Neural cell (in vitro differentiated cells): Measurements from ENCODE around the gene AMPH. TPM values are rescaled to one million over a fixed set of nuclear protein-coding genes. Genes with fewer than 3 reads are reported as not detected.

Source experiments
- H2AFZ ChIP-seq: fragments of 200-600, 300-800 bp; sonication (generic), shearing (Covaris generic); 2 replicates; pipeline ENCODE4 v1.6.0; 2014; ENCODE audit warnings: low read depth, mild to moderate bottlenecking, antibody characterized with exemption, low read length, moderate library complexity
- H3F3A ChIP-seq: fragments of 200-600 bp; shearing (Covaris generic); 2 replicates; pipeline ENCODE4 v1.6.1; 2016; ENCODE audit warnings: mild to moderate bottlenecking, moderate library complexity, mixed read lengths, antibody characterized with exemption, low read length; ENCODE audit not compliant: insufficient read depth, poor library complexity, severe bottlenecking
- H3K27ac ChIP-seq: fragments of 200-600, 300-800 bp; sonication (generic), shearing (Covaris generic); 2 replicates; pipeline ENCODE4 v1.5.1; 2014; ENCODE audit warnings: mild to moderate bottlenecking, low read length, moderate library complexity
- H3K27me3 ChIP-seq: fragments of 300-800, 200-600 bp; sonication (generic), shearing (Covaris generic); 2 replicates; pipeline ENCODE4 v1.6.0; 2014; ENCODE audit warnings: mild to moderate bottlenecking, low read depth, low read length, moderate library complexity; ENCODE audit not compliant: insufficient read depth
- H3K36me3 ChIP-seq: fragments of 300-800, 200-600 bp; sonication (generic), shearing (Covaris generic); 2 replicates; pipeline ENCODE4 v1.5.1; 2014; ENCODE audit warnings: mild to moderate bottlenecking, antibody characterized with exemption, low read length, moderate library complexity; ENCODE audit not compliant: insufficient read depth
- H3K4me2 ChIP-seq: fragments of 300-800, 200-600 bp; sonication (generic), shearing (Covaris generic); 2 replicates; pipeline ENCODE4 v1.6.0; 2014; ENCODE audit warnings: mild to moderate bottlenecking, low read length
- H3K4me3 ChIP-seq: fragments of 300-800, 200-600 bp; sonication (generic), shearing (Covaris generic); 2 replicates; pipeline ENCODE4 v1.5.1; 2014; ENCODE audit warnings: mild to moderate bottlenecking, low read length, moderate library complexity
- H3K79me2 ChIP-seq: fragments of 200-600 bp; shearing (Covaris generic); replicated peaks from 2 replicates; pipeline ENCODE4 v1.6.0; 2014; ENCODE audit warnings: mild to moderate bottlenecking, low read length, moderate library complexity; ENCODE audit not compliant: insufficient read depth
- H3K9ac ChIP-seq: fragments of 300-800, 200-600 bp; sonication (generic), shearing (Covaris generic); 2 replicates; pipeline ENCODE4 v1.6.1; 2016; ENCODE audit warnings: mild to moderate bottlenecking, low read length, mixed read lengths
- H3K9me2 ChIP-seq: fragments of 200-600 bp; shearing (Covaris generic); 2 replicates; pipeline ENCODE4 v1.6.1; 2016; ENCODE audit warnings: mild to moderate bottlenecking, low read length, mixed read lengths; ENCODE audit not compliant: insufficient read depth
- H3K9me3 ChIP-seq: fragments of 200-600, 300-800 bp; sonication (generic), shearing (Covaris generic); 2 replicates; pipeline ENCODE4 v1.6.1; 2016; ENCODE audit warnings: mild to moderate bottlenecking, mixed run types, low read length, moderate library complexity, mixed read lengths
- H4K20me1 ChIP-seq: fragments of 200-600 bp; shearing (Covaris generic); 2 replicates; pipeline ENCODE4 v1.6.1; 2016; ENCODE audit warnings: mild to moderate bottlenecking, mixed run types; ENCODE audit not compliant: insufficient read depth
- CTCF ChIP-seq: fragments of 450-650 bp; IDR thresholded peaks from 2 replicates; pipeline ENCODE4 v1.5.1; 2014; ENCODE audit warnings: antibody characterized with exemption, mild to moderate bottlenecking, moderate library complexity; ENCODE audit not compliant: poor library complexity, severe bottlenecking
- EP300 ChIP-seq: fragments of 450-650 bp; conservative IDR thresholded peaks from 2 replicates; pipeline ENCODE4 v1.6.1; 2014; ENCODE audit warnings: antibody characterized with exemption, mild to moderate bottlenecking, moderate library complexity; ENCODE audit not compliant: poor library complexity, severe bottlenecking
- EZH2 ChIP-seq: fragments of 200-600, 300-800 bp; shearing (Covaris generic), sonication (generic); IDR thresholded peaks from 2 replicates; pipeline ENCODE4 v1.6.1; 2014; ENCODE audit warnings: antibody characterized with exemption, low read length, borderline replicate concordance, mild to moderate bottlenecking; ENCODE audit not compliant: insufficient read depth, poor library complexity, severe bottlenecking
- MXI1 ChIP-seq: fragments of 450-650 bp; conservative IDR thresholded peaks from 2 replicates; pipeline ENCODE4 v1.6.1; 2014; ENCODE audit warnings: antibody characterized with exemption, mild to moderate bottlenecking; ENCODE audit not compliant: poor library complexity, severe bottlenecking
- POLR2AphosphoS5 ChIP-seq: IDR thresholded peaks from 2 replicates; pipeline ENCODE4 v1.6.1; 2012
- RAD21 ChIP-seq: fragments of 450-650 bp; conservative IDR thresholded peaks from 2 replicates; pipeline ENCODE4 v1.6.1; 2014; ENCODE audit warnings: antibody characterized with exemption, mild to moderate bottlenecking, moderate library complexity
- SMC3 ChIP-seq: fragments of 450-650 bp; conservative IDR thresholded peaks from 2 replicates; pipeline ENCODE4 v1.6.1; 2014; ENCODE audit warnings: antibody characterized with exemption, mild to moderate bottlenecking, moderate library complexity; ENCODE audit not compliant: poor library complexity
- TAF1 ChIP-seq: IDR thresholded peaks from 2 replicates; pipeline ENCODE4 v1.6.1; 2012; ENCODE audit warnings: low read depth
- polyA plus RNA-seq: library from polyadenylated mRNA; depleted of rRNA; stranded (reverse); fragments of >200 nt; gene quantifications from 2 replicates; pipeline ENCODE4 v1.2.3, GENCODE V29; 2014
- TF ChIP-seq, protein P1 (sequence below): IDR thresholded peaks from 2 replicates; pipeline ENCODE4 v1.6.1; 2012; ENCODE audit warnings: borderline replicate concordance

AMPH gene
- polyA plus RNA-seq, 1 donor from 2014 or later: 33.7 TPM

DNA sequence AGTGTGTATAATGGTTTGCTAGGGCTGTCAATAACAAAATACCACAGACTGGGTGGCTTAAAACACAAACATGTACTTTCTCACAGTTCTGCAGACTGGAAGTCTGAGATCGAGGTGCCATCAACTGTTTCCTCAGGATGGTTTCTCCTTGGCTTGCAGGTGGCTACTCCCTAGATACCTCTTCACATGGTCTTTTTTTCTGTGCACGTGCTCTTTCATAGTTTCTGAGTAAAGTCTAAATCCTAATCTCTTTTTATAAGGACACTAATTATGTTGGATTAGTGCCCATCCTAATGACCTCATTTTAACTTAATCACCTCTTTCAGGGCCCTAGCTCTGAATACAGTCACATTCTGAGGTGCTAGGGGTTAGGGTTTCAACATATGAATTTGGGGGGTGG, 65.9 kb downstream of the AMPH start:
- H3K79me2 ChIP-seq: no peaks in the 10 kb centered on the region
- no peak overlapping the region for H2AFZ ChIP-seq
- no peaks in the 10 kb centered on the region for H3F3A ChIP-seq
- no peaks in the 10 kb centered on the region for H3K36me3 ChIP-seq
- H3K9me2 ChIP-seq: no peaks in the 10 kb centered on the region
- H3K27ac ChIP-seq: no peak overlapping the region
- H3K9me3 ChIP-seq: no peaks in the 10 kb centered on the region
- no peak overlapping the region for H3K4me2 ChIP-seq
- TF ChIP-seq POLR2AphosphoS5 (no peak), CTCF (no peak)
- no peaks in the 10 kb centered on the region for H4K20me1 ChIP-seq
- no peak overlapping the region for H3K4me3 ChIP-seq
- H3K27me3 ChIP-seq: no peaks in the 10 kb centered on the region
- no peak overlapping the region for H3K9ac ChIP-seq

- H3K4me2 ChIP-seq: no peak overlapping the region
- no peak for TF ChIP-seq RAD21
- no peak for TF ChIP-seq POLR2AphosphoS5
- no peak for TF ChIP-seq CTCF
- TF ChIP-seq TAF1: no peak
- TF ChIP-seq EP300: no peak
- TF ChIP-seq SMC3: no peak
- TF ChIP-seq MXI1: no peak
- TF ChIP-seq, protein P1, sequence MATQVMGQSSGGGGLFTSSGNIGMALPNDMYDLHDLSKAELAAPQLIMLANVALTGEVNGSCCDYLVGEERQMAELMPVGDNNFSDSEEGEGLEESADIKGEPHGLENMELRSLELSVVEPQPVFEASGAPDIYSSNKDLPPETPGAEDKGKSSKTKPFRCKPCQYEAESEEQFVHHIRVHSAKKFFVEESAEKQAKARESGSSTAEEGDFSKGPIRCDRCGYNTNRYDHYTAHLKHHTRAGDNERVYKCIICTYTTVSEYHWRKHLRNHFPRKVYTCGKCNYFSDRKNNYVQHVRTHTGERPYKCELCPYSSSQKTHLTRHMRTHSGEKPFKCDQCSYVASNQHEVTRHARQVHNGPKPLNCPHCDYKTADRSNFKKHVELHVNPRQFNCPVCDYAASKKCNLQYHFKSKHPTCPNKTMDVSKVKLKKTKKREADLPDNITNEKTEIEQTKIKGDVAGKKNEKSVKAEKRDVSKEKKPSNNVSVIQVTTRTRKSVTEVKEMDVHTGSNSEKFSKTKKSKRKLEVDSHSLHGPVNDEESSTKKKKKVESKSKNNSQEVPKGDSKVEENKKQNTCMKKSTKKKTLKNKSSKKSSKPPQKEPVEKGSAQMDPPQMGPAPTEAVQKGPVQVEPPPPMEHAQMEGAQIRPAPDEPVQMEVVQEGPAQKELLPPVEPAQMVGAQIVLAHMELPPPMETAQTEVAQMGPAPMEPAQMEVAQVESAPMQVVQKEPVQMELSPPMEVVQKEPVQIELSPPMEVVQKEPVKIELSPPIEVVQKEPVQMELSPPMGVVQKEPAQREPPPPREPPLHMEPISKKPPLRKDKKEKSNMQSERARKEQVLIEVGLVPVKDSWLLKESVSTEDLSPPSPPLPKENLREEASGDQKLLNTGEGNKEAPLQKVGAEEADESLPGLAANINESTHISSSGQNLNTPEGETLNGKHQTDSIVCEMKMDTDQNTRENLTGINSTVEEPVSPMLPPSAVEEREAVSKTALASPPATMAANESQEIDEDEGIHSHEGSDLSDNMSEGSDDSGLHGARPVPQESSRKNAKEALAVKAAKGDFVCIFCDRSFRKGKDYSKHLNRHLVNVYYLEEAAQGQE: no peak
- no peak for TF ChIP-seq EZH2
- no peaks in the 10 kb centered on the region for H4K20me1 ChIP-seq
- no peak overlapping the region for H3K4me3 ChIP-seq
- H3K27ac ChIP-seq: no peak overlapping the region
- no peak overlapping the region for H2AFZ ChIP-seq
- no peaks in the 10 kb centered on the region for H3K27me3 ChIP-seq
- no peaks in the 10 kb centered on the region for H3K9me2 ChIP-seq
- no peaks in the 10 kb centered on the region for H3F3A ChIP-seq
- H3K79me2 ChIP-seq: no peaks in the 10 kb centered on the region
- H3K36me3 ChIP-seq: no peaks in the 10 kb centered on the region
- H3K9me3 ChIP-seq: no peaks in the 10 kb centered on the region
- H3K9ac ChIP-seq: no peak overlapping the region
Measured at GRCh38 chr7:38563741-38564140, 67.4 kb downstream of the AMPH start.
